ENCODE results near the gene KLHL11.

The KLHL11 gene

DNA sequence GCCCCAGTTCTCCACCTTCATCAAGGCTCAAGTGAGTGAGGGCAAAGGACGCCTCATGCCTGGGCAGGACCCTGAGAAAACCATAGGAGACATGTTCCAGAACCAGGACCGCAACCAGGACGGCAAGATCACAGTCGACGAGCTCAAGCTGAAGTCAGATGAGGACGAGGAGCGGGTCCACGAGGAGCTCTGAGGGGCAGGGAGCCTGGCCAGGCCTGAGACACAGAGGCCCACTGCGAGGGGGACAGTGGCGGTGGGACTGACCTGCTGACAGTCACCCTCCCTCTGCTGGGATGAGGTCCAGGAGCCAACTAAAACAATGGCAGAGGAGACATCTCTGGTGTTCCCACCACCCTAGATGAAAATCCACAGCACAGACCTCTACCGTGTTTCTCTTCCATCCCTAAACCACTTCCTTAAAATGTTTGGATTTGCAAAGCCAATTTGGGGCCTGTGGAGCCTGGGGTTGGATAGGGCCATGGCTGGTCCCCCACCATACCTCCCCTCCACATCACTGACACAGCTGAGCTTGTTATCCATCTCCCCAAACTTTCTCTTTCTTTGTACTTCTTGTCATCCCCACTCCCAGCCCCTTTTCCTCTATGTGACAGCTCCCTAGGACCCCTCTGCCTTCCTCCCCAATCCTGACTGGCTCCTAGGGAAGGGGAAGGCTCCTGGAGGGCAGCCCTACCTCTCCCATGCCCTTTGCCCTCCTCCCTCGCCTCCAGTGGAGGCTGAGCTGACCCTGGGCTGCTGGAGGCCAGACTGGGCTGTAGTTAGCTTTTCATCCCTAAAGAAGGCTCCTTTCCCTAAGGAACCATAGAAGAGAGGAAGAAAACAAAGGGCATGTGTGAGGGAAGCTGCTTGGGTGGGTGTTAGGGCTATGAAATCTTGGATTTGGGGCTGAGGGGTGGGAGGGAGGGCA, 42.7 kb downstream of the KLHL11 start:
- Histone ChIP-seq H3K79me2 (ENCODE audit: insufficient read depth, low read length) (no peaks in the 10 kb centered on the region), H3K27me3 (ENCODE audit: insufficient read depth, low read length, poor library complexity, severe bottlenecking) (no peaks in the 10 kb centered on the region), H4K20me1 (ENCODE audit: insufficient read depth, low read length, poor library complexity, severe bottlenecking) (no peaks in the 10 kb centered on the region), H3K9me3 (ENCODE audit: insufficient read depth, low read depth, low read length) (no peaks in the 10 kb centered on the region), H3K9ac (ENCODE audit: low read depth, low read length, poor library complexity, severe bottlenecking) (no peak overlapping the region), H2AFZ (ENCODE audit: low read length) (no peak overlapping the region), H3K36me3 (ENCODE audit: insufficient read depth, low read length) (no peaks in the 10 kb centered on the region), H3K4me3 (ENCODE audit: low read length, poor library complexity, severe bottlenecking) (no peak overlapping the region), H3K4me2 (ENCODE audit: low read depth, low read length, poor library complexity, severe bottlenecking) (no peak overlapping the region), H3F3A (ENCODE audit: low read depth) (no peaks in the 10 kb centered on the region), H3K4me1 (ENCODE audit: insufficient read depth, low read length, poor library complexity, severe bottlenecking) (no peaks in the 10 kb centered on the region), H3K9me2 (replicated peaks; ENCODE audit: low read depth, low read length) (no peaks in the 10 kb centered on the region)
- TF ChIP-seq, protein P1, sequence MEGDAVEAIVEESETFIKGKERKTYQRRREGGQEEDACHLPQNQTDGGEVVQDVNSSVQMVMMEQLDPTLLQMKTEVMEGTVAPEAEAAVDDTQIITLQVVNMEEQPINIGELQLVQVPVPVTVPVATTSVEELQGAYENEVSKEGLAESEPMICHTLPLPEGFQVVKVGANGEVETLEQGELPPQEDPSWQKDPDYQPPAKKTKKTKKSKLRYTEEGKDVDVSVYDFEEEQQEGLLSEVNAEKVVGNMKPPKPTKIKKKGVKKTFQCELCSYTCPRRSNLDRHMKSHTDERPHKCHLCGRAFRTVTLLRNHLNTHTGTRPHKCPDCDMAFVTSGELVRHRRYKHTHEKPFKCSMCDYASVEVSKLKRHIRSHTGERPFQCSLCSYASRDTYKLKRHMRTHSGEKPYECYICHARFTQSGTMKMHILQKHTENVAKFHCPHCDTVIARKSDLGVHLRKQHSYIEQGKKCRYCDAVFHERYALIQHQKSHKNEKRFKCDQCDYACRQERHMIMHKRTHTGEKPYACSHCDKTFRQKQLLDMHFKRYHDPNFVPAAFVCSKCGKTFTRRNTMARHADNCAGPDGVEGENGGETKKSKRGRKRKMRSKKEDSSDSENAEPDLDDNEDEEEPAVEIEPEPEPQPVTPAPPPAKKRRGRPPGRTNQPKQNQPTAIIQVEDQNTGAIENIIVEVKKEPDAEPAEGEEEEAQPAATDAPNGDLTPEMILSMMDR (conservative IDR thresholded peaks at IDR 0.05; ENCODE audit: low read length) = no peak
- TF ChIP-seq EZH2phosphoT487 (IDR thresholded peaks at IDR 0.05; ENCODE audit: borderline replicate concordance) = no peak

DNA sequence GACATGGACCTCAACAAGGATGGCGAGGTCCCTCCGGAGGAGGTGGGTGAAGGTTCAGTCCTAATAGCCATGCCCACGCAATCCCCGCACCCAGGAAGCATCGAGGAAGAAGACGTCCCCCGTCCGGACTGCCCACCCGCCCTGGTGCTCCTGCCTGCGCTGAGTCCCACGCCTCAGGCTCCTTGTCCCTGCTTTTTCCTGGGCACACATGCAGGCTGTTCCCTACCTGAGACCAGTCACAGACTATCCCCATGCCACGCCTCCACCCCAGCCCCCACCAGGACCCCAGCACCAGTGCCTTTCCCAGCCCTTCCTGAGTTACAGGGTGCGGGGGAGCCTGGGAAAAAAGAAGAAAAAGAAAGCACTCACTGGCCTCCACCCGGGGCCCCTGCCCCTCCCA, 43.4 kb downstream of the KLHL11 start:
- H3K27me3 ChIP-seq (ENCODE audit: insufficient read depth, low read length, poor library complexity, severe bottlenecking) = no peaks in the 10 kb centered on the region
- no peak overlapping the region for H3K9ac ChIP-seq (ENCODE audit: low read depth, low read length, poor library complexity, severe bottlenecking)
- H3K79me2 ChIP-seq (ENCODE audit: insufficient read depth, low read length) = no peaks in the 10 kb centered on the region
- H3K9me3 ChIP-seq (ENCODE audit: insufficient read depth, low read depth, low read length) = no peaks in the 10 kb centered on the region
- H2AFZ ChIP-seq (ENCODE audit: low read length) = no peak overlapping the region
- no peaks in the 10 kb centered on the region for H3K4me1 ChIP-seq (ENCODE audit: insufficient read depth, low read length, poor library complexity, severe bottlenecking)
- no peaks in the 10 kb centered on the region for H3F3A ChIP-seq (ENCODE audit: low read depth)
- no peak for TF ChIP-seq EZH2phosphoT487 (IDR thresholded peaks at IDR 0.05; ENCODE audit: borderline replicate concordance)
- no peaks in the 10 kb centered on the region for H3K9me2 ChIP-seq (replicated peaks; ENCODE audit: low read depth, low read length)
- no peaks in the 10 kb centered on the region for H3K36me3 ChIP-seq (ENCODE audit: insufficient read depth, low read length)
- no peaks in the 10 kb centered on the region for H4K20me1 ChIP-seq (ENCODE audit: insufficient read depth, low read length, poor library complexity, severe bottlenecking)
- no peak overlapping the region for H3K4me3 ChIP-seq (ENCODE audit: low read length, poor library complexity, severe bottlenecking)
- no peak overlapping the region for H3K4me2 ChIP-seq (ENCODE audit: low read depth, low read length, poor library complexity, severe bottlenecking)

DNA sequence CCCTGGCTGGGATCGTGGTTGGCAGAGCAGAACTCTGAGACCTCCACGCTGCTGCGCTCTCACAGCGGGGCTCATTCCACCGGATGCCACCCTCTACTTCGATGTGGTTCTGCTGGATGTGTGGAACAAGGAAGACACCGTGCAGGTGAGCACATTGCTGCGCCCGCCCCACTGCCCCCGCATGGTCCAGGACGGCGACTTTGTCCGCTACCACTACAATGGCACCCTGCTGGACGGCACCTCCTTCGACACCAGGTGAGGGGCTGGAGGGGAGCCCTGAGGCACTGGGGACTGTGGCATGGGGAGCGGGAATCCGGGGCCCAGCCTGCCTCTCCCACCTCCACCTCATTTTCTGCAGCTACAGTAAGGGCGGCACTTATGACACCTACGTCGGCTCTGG, 47.2 kb downstream of the KLHL11 start:
- Histone ChIP-seq H3K9me3 (ENCODE audit: insufficient read depth, low read depth, low read length) (no peaks in the 10 kb centered on the region), H3K27me3 (ENCODE audit: insufficient read depth, low read length, poor library complexity, severe bottlenecking) (no peaks in the 10 kb centered on the region), H3F3A (ENCODE audit: low read depth) (no peaks in the 10 kb centered on the region), H3K36me3 (ENCODE audit: insufficient read depth, low read length) (no peaks in the 10 kb centered on the region), H4K20me1 (ENCODE audit: insufficient read depth, low read length, poor library complexity, severe bottlenecking) (no peaks in the 10 kb centered on the region), H3K4me2 (ENCODE audit: low read depth, low read length, poor library complexity, severe bottlenecking) (no peak overlapping the region), H3K9ac (ENCODE audit: low read depth, low read length, poor library complexity, severe bottlenecking) (no peak overlapping the region), H3K4me3 (ENCODE audit: low read length, poor library complexity, severe bottlenecking) (no peak overlapping the region), H3K79me2 (ENCODE audit: insufficient read depth, low read length) (no peaks in the 10 kb centered on the region), H3K4me1 (ENCODE audit: insufficient read depth, low read length, poor library complexity, severe bottlenecking) (peaks cover 6% of the 10 kb centered on the region), H3K9me2 (replicated peaks; ENCODE audit: low read depth, low read length) (no peaks in the 10 kb centered on the region), H2AFZ (ENCODE audit: low read length) (no peak overlapping the region)
- TF ChIP-seq EZH2phosphoT487 (IDR thresholded peaks at IDR 0.05; ENCODE audit: borderline replicate concordance) = no peak
- TF ChIP-seq, protein P1 (conservative IDR thresholded peaks at IDR 0.05; ENCODE audit: low read length) = no peak

All from Loucy (cell line).